GM18873 (cell line): Measurements from ENCODE around the gene CDH13.

Source experiments
- ATAC-seq: cut with Tn5 transposase; IDR thresholded peaks from one replicate; pipeline ENCODE4 v1.9.1; 2021; ENCODE audit warnings: mild to moderate bottlenecking, moderate library complexity, moderate number of reproducible peaks; ENCODE audit not compliant: unreplicated experiment, low FRiP score

Gene CDH13

GRCh38 chr16:83737729-83738354, 1111.1 kb downstream of the CDH13 start:
- no peak for ATAC-seq

GRCh38 chr16:83738923-83739503, 1112.2 kb downstream of the CDH13 start:
- no peak for ATAC-seq

- ATAC-seq = no peak
Measured at GRCh38 chr16:83742124-83742899, 1115.5 kb downstream of the CDH13 start.

DNA sequence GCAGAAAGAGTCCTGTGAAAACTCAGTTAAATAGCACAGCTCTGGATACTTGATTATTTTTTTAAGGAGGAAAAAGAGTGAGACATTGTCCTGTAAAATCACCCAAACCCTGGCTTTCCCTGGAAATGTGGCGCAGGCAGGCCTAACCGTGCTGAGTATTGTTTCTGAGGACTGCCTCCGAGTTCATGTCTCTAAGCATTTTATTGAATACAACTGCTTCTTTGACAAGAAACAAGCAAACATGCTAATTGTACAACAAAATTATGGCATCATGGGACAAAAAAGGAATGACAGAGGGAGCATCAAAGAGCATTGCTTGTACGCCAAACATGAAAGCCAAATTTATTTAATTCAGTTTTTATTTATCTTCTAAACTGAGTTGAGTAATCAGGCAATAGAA, 1116.5 kb downstream of the CDH13 start:
- no peak for ATAC-seq

DNA sequence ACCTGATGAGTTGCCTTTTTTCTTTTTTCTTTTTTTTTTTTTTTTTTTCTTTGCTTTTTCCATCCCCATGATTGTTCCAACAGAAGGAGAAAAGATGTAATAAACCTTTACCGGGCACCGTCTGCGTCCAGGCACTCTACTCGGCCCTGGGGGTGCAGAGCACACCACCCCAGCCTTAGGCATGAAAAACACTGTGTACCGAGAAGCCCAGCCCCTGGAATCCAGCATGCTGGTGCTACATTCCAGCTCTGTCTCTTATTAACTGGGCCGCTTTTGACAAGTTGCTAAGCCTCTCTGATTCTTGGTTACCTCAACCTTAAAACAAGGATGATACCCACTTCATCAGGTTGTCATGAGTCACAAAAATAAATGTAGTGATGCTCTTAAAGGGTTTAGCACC, 1117.0 kb downstream of the CDH13 start:
- no peak for ATAC-seq

GRCh38 chr16:83744441-83744981, 1117.7 kb downstream of the CDH13 start:
- ATAC-seq = no peak

DNA sequence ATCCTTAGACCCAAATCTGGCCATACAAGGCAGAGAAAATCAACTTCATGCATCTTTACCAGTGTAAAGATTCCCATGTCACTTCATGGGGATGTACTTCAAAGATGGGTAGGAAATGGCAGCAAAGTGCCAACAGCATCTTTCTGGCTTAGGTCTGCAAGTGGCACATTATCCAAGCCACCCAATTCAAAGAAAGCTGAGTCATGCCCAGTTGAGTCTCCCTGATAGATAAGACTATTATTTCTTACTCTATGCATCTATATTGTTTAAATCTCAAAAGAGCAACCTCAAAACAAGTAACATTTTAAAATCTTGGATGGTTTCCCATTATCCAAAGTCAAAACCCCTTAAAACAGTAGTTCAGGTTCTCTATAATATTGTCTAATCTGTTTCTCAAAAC, 1119.8 kb downstream of the CDH13 start:
- no peak for ATAC-seq

DNA sequence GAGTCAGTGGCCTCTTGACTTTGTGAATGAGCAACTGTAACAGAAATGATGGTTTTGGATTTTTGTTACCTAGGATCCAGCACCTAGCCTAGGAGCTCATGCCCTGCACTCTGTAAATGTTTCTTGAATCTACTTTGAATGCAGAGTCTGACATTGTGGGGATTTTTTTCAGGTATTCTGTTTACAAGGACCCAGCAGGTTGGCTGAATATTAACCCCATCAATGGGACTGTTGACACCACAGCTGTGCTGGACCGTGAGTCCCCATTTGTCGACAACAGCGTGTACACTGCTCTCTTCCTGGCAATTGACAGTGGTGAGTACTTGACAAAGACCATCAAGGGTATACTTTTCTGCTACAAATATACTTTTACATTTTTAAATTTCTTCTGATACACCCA, 1121.2 kb downstream of the CDH13 start:
- no peak for ATAC-seq

DNA sequence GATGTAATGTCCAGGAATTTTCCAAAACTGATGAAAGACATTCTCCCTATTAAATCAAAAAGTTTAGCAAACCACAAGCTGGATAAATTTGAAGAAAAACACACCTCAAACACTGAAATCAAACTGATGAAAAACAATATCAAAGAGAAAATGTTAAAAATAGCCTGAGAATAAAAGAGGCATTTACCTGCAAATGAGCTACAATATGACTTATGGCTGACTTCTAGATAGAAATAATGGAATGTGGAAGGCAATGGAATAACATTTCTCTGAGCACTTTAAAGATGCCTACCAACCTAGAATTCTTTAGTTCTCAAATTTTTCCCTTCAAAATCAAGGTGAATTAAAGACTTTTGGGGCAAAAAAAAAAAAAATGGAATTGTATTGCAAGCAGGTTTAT, 1128.6 kb downstream of the CDH13 start:
- no peak for ATAC-seq

GRCh38 chr16:83762141-83762991, 1135.6 kb downstream of the CDH13 start:
- no peak for ATAC-seq

DNA sequence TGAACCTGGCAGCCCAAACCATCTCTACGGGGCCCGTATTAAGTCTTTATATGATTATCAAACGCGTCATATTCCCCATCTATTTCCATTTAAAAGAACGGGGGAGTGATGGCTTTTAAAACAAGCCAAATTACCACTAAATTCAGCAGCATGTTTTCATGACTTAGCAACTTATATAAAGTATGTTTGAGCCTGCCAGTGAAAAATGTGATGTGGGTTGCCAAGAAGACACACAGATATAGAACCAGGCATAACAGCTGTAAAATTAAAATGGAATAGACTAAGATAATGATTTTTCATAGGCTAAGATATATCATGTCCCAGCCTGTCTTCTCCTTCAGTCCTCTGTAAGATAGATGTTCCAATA, 1136.2 kb downstream of the CDH13 start:
- no peak for ATAC-seq

DNA sequence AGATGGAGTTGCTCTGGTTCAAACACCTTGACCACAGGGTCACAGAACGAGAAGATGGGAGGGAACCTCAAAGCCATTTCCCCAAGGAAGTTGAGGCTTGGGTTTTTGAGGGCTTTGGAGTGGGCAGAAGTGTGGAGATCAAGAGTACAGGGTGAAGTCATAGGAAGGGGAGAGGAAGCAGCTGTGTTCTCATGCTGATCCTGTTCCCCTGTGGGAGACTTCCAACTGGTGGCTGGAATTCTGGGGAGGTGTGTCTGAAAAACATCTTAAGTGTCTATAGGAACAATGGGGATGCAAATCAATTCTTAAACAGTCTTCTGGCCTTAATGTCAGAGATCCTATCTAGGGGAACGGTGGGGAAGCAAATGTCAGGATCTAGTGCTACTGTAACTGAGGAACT, 1142.2 kb downstream of the CDH13 start:
- no peak for ATAC-seq

GRCh38 chr16:83769397-83770008, 1142.7 kb downstream of the CDH13 start:
- no peak for ATAC-seq

- no peak for ATAC-seq
Measured at GRCh38 chr16:83771306-83771942, 1144.7 kb downstream of the CDH13 start.

- ATAC-seq = no peak
Measured at GRCh38 chr16:83772806-83773205, 1146.0 kb downstream of the CDH13 start.

DNA sequence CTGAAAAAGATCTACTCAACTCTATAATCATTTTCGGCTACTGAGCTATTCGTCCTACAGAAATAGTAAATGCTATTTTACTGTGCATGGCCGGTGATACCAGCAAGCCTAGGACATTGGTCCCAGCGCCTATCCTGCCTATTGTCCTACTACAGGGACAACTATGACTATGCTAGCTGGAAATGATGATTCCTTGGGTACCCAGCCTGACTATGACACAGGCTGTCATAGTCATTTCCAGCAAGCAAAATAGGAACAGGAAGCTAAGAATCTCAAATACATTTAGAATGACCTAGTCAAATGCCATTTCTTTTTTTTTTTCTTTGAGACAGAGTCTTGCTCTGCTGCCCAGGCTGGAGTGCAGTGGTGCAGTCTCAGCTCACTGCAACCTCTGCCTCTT, 1147.3 kb downstream of the CDH13 start:
- no peak for ATAC-seq

DNA sequence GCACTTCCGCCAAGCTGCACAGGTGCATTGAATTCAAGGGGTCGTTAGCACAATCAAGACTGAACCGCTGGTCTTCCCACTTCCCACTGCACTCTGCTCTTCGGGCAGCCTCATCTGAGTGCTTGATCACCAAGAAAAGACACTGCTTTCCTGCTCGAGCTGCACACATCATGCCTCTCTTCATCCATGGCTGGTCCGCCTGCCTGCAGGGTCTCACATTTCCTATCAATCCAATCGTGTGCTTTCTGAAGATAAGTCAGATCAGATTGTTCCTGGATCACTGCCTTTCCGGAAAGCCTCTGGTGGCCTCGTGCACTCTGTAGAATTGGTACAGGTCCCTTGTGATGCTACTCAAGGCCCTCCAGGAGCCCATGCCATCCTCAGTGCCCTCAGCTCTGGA, 1150.2 kb downstream of the CDH13 start:
- no peak for ATAC-seq

- no peak for ATAC-seq
Measured at GRCh38 chr16:83779886-83780285, 1153.1 kb downstream of the CDH13 start.

DNA sequence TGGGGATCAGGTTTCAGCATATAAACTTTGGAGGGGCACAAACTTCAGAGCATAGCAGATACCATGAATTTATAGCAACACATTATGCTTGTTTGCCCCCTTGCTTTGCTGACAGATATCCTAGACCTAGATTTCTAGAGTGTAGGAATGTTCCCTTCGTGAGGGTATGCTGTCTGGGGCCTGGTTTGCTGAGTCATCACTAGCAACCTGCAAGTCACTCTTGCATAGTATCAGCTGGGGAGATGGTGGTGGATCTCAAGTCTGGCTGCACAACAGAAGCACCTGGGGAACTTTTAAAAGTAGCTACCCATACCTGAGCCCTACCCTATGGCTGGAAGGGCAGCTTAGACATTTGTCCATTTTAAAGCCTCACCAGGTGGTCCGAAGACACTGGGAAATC, 1158.7 kb downstream of the CDH13 start:
- ATAC-seq = no peak
